Neuronal stem cell (in vitro differentiated cells): Measurements from ENCODE around the gene SLC25A26.

Source experiments
- DNase-seq: peaks from one replicate; pipeline ENCODE4 v3.0.0-alpha.2; 2013; ENCODE audit warnings: low spot score
- H2AFZ ChIP-seq: one replicate; pipeline ENCODE4 v1.6.1; 2013; ENCODE audit warnings: mild to moderate bottlenecking, low read length, inconsistent platforms
- H2AK5ac ChIP-seq: 2 replicates; pipeline ENCODE4 v1.6.1; 2013; ENCODE audit warnings: low read depth, mild to moderate bottlenecking, inconsistent platforms, low read length, moderate library complexity, mixed read lengths
- H2BK120ac ChIP-seq: 2 replicates; pipeline ENCODE4 v1.6.1; 2013; ENCODE audit warnings: low read depth, mild to moderate bottlenecking, inconsistent platforms, low read length, moderate library complexity, mixed read lengths
- H2BK12ac ChIP-seq: one replicate; pipeline ENCODE4 v1.6.1; 2013; ENCODE audit warnings: low read length, inconsistent platforms
- H2BK15ac ChIP-seq: 2 replicates; pipeline ENCODE4 v1.6.1; 2013; ENCODE audit warnings: mild to moderate bottlenecking, low read length, inconsistent platforms, mixed read lengths
- H2BK5ac ChIP-seq: one replicate; pipeline ENCODE4 v1.6.1; 2013; ENCODE audit warnings: inconsistent platforms, mild to moderate bottlenecking, low read length, moderate library complexity
- H3K14ac ChIP-seq: one replicate; pipeline ENCODE4 v1.6.1; 2013; ENCODE audit warnings: low read length, inconsistent platforms
- H3K18ac ChIP-seq: 2 replicates; pipeline ENCODE4 v1.6.1; 2013; ENCODE audit warnings: low read length, inconsistent platforms
- H3K23ac ChIP-seq: 2 replicates; pipeline ENCODE4 v1.6.1; 2013; ENCODE audit warnings: low read depth, mild to moderate bottlenecking, mixed read lengths, low read length, inconsistent platforms; ENCODE audit not compliant: poor library complexity
- H3K27ac ChIP-seq: replicated peaks from 3 replicates; pipeline ENCODE4 v1.5.1; 2013; ENCODE audit warnings: low read length, inconsistent platforms
- H3K27me3 ChIP-seq, 3 experiments: 2 replicates each; pipeline ENCODE4 v1.6.1; 2013; ENCODE audit warnings: low read length in 3 of 3, mild to moderate bottlenecking in 2 of 3, inconsistent platforms in 1 of 3, low read depth in 1 of 3, mixed read lengths in 1 of 3, moderate library complexity in 1 of 3; ENCODE audit not compliant: control insufficient read depth in 3 of 3, insufficient read depth in 3 of 3
- H3K36me3 ChIP-seq, 2 donors: replicated peaks in 1 of 2; 2 replicates each; pipeline ENCODE4 v1.6.1; 2013; ENCODE audit warnings: low read length in 2 of 2; ENCODE audit not compliant: control insufficient read depth in 2 of 2, insufficient read depth in 2 of 2
- H3K4ac ChIP-seq: 2 replicates; pipeline ENCODE4 v1.6.1; 2013; ENCODE audit warnings: inconsistent platforms, mild to moderate bottlenecking, low read length, moderate library complexity
- H3K4me1 ChIP-seq, 2 donors: 1 replicate in 1 of 2; 2 replicates in 1 of 2; pipeline ENCODE4 v1.6.1; 2013; ENCODE audit warnings: low read length in 2 of 2, low read depth in 1 of 2; ENCODE audit not compliant: control insufficient read depth in 2 of 2, insufficient read depth in 1 of 2
- H3K4me2 ChIP-seq: one replicate; pipeline ENCODE4 v1.6.1; 2013; ENCODE audit warnings: mild to moderate bottlenecking, low read length, inconsistent platforms; ENCODE audit not compliant: insufficient read depth, poor library complexity, severe bottlenecking
- H3K4me3 ChIP-seq, 2 donors: 2 replicates each; pipeline ENCODE4 v1.5.1; 2013; ENCODE audit warnings: low read length in 2 of 2, mild to moderate bottlenecking in 2 of 2, inconsistent platforms in 1 of 2, moderate library complexity in 1 of 2
- H3K79me1 ChIP-seq: one replicate; pipeline ENCODE4 v1.6.1; 2013; ENCODE audit warnings: low read depth, mild to moderate bottlenecking, inconsistent platforms, low read length, moderate library complexity
- H3K9ac ChIP-seq: one replicate; pipeline ENCODE4 v1.6.1; 2013; ENCODE audit warnings: mild to moderate bottlenecking, low read depth, low read length, inconsistent platforms; ENCODE audit not compliant: poor library complexity
- H3K9me3 ChIP-seq, 2 donors: replicated peaks in 1 of 2; 2 replicates each; pipeline versions ENCODE3 to v1.6.1; 2013; ENCODE audit warnings: low read length in 2 of 2, mild to moderate bottlenecking in 2 of 2, inconsistent platforms in 1 of 2, low read depth in 1 of 2, mixed read lengths in 1 of 2, moderate library complexity in 1 of 2; ENCODE audit not compliant: control insufficient read depth in 2 of 2, insufficient read depth in 1 of 2
- H4K8ac ChIP-seq: one replicate; pipeline ENCODE4 v1.6.1; 2013; ENCODE audit warnings: low read depth, mild to moderate bottlenecking, inconsistent platforms, low read length, moderate library complexity
- H4K91ac ChIP-seq: one replicate; pipeline ENCODE4 v1.6.1; 2013; ENCODE audit warnings: low read length, low read depth, mild to moderate bottlenecking, inconsistent platforms; ENCODE audit not compliant: poor library complexity
- WGBS, 2 donors: extraction: QIAGEN DNeasy Blood & Tissue Kit; methylation state at CpG; one replicate each; pipeline ENCODE4 v1.1.7; 2013; ENCODE audit warnings: missing lambda C conversion rate in 2 of 2, mixed read lengths in 1 of 2; ENCODE audit not compliant: insufficient read length in 2 of 2, insufficient replicate concordance in 1 of 2; ENCODE audit errors: extremely low coverage in 2 of 2; 5-methylcytosine and 5-hydroxymethylcytosine counted together

SLC25A26 gene

GRCh38 chr3:66200147-66200546, 20.7 kb upstream of the SLC25A26 start:
- H3K23ac ChIP-seq, result no peak overlapping the region
- H2BK12ac ChIP-seq, result no peak overlapping the region
- no peak overlapping the region for H3K27ac ChIP-seq
- no peak for DNase-seq
- H3K4ac ChIP-seq, result no peak overlapping the region
- no peak overlapping the region for H2BK120ac ChIP-seq
- no peak overlapping the region for H3K9ac ChIP-seq
- H3K9me3 ChIP-seq, result peaks cover 0 to 7% of the 10 kb centered on the region in 2 donors
- no peak overlapping the region for H4K91ac ChIP-seq
- H2BK5ac ChIP-seq, result no peak overlapping the region
- WGBS, 2 donors, result no CpG with 5 or more reads among the region's 3 CpGs
- no peak overlapping the region for H2BK15ac ChIP-seq
- H3K36me3 ChIP-seq, result no peaks in the 10 kb centered on the region
- H3K79me1 ChIP-seq, result no peaks in the 10 kb centered on the region
- H3K4me3 ChIP-seq, result no peak overlapping the region
- H2AFZ ChIP-seq, result no peak overlapping the region
- no peak overlapping the region for H2AK5ac ChIP-seq
- no peak overlapping the region for H3K4me2 ChIP-seq
- H3K27me3 ChIP-seq, result peaks cover 0 to 7% (median 0%) of the 10 kb centered on the region in 3 experiments
- H4K8ac ChIP-seq, result no peak overlapping the region
- H3K18ac ChIP-seq, result no peak overlapping the region
- H3K14ac ChIP-seq, result no peak overlapping the region
- peaks cover 0 to 2% of the 10 kb centered on the region in 2 donors for H3K4me1 ChIP-seq

GRCh38 chr3:66200786-66201185, 20.0 kb upstream of the SLC25A26 start:
- Histone ChIP-seq H4K8ac (no peak overlapping the region), H3K4me2 (no peak overlapping the region), H2BK15ac (no peak overlapping the region), H3K79me1 (no peaks in the 10 kb centered on the region), H3K27ac (no peak overlapping the region), H3K18ac (no peak overlapping the region), H2AK5ac (no peak overlapping the region), H3K4me3 (no peak overlapping the region), H4K91ac (no peak overlapping the region), H3K9me3 (peaks cover 0 to 7% of the 10 kb centered on the region in 2 donors), H2BK5ac (no peak overlapping the region), H3K27me3 (peaks cover 0 to 7% (median 0%) of the 10 kb centered on the region in 3 experiments), H2BK12ac (no peak overlapping the region), H3K23ac (no peak overlapping the region), H3K14ac (no peak overlapping the region), H2AFZ (no peak overlapping the region), H3K4ac (no peak overlapping the region), H3K4me1 (no peaks in the 10 kb centered on the region), H3K36me3 (no peaks in the 10 kb centered on the region), H2BK120ac (no peak overlapping the region), H3K9ac (no peak overlapping the region)
- no CpG with 5 or more reads among the region's 2 CpGs for WGBS, 2 donors
- DNase-seq, result no peak

- no peak overlapping the region for H2BK120ac ChIP-seq
- H3K4me3 ChIP-seq, result no peak overlapping the region
- H3K9ac ChIP-seq, result no peak overlapping the region
- no peak overlapping the region for H3K4ac ChIP-seq
- DNase-seq, result no peak
- H2BK15ac ChIP-seq, result no peak overlapping the region
- no peak overlapping the region for H3K14ac ChIP-seq
- H3K27me3 ChIP-seq, result peaks cover 0 to 12% (median 0%) of the 10 kb centered on the region in 3 experiments
- H3K23ac ChIP-seq, result no peak overlapping the region
- H2BK12ac ChIP-seq, result no peak overlapping the region
- H3K4me1 ChIP-seq, result no peaks in the 10 kb centered on the region
- no peak overlapping the region for H2BK5ac ChIP-seq
- H3K36me3 ChIP-seq, result no peaks in the 10 kb centered on the region
- H3K4me2 ChIP-seq, result no peak overlapping the region
- no peak overlapping the region for H2AFZ ChIP-seq
- no peak overlapping the region for H3K18ac ChIP-seq
- peaks cover 0 to 5% of the 10 kb centered on the region in 2 donors for H3K9me3 ChIP-seq
- 100% methylated on average over 1 of the region's 2 CpGs; no CpG with 5 or more reads in 1 of the 2 donors for WGBS, 2 donors
- H3K27ac ChIP-seq, result no peak overlapping the region
- H3K79me1 ChIP-seq, result no peaks in the 10 kb centered on the region
- no peak overlapping the region for H4K91ac ChIP-seq
- H4K8ac ChIP-seq, result no peak overlapping the region
- H2AK5ac ChIP-seq, result no peak overlapping the region
Observed at GRCh38 chr3:66203275-66203674, 17.5 kb upstream of the SLC25A26 start.

- Histone ChIP-seq H3K4me1 (no peaks in the 10 kb centered on the region), H4K91ac (no peak overlapping the region), H2BK15ac (no peak overlapping the region), H3K9me3 (no peaks in the 10 kb centered on the region), H3K4me2 (no peak overlapping the region), H2AFZ (no peak overlapping the region), H3K27ac (no peak overlapping the region), H3K14ac (no peak overlapping the region), H3K4me3 (no peak overlapping the region), H3K9ac (no peak overlapping the region), H3K27me3 (peaks cover 0 to 12% (median 0%) of the 10 kb centered on the region in 3 experiments), H4K8ac (no peak overlapping the region), H2BK12ac (no peak overlapping the region), H3K23ac (no peak overlapping the region), H3K36me3 (no peaks in the 10 kb centered on the region), H2BK120ac (no peak overlapping the region), H3K4ac (no peak overlapping the region), H3K18ac (no peak overlapping the region), H2AK5ac (no peak overlapping the region), H2BK5ac (no peak overlapping the region), H3K79me1 (no peaks in the 10 kb centered on the region)
- no peak for DNase-seq
- WGBS, 2 donors, result no CpG with 5 or more reads among the region's 7 CpGs
Observed at GRCh38 chr3:66206806-66207205, 14.0 kb upstream of the SLC25A26 start.
